GM12878 (cell line): ENCODE results near the gene NFASC. TPM values are rescaled to one million over a fixed set of nuclear protein-coding genes. Genes with fewer than 3 reads are reported as not detected.

Experiments
- ATAC-seq: fragments of 200-7000 bp; cut with Tn5 transposase; 3 replicates; pipeline ENCODE4 v1.9.1; 2020; ENCODE audit warnings: mild to moderate bottlenecking, moderate library complexity
- BruUV-seq: library from RNA; stranded (reverse); fragments of 400-500 nt; replicated peaks from 2 replicates; lab custom pipeline; 2021; lab: Mats Ljungman, UMichigan
- CTCF ChIA-PET: fragments of 300-600 bp; sonication (Branson Sonifier 250); formaldehyde crosslinking; extraction: SDS; loops from one replicate; lab custom pipeline; 2021; ENCODE audit warnings: inconsistent platforms; lab: Yijun Ruan, JAX
- POLR2A ChIA-PET: fragments of 350-600 bp; formaldehyde crosslinking; extraction: SDS; loops from one replicate; lab custom pipeline; 2021; ENCODE audit warnings: inconsistent platforms; lab: Charles Lee
- RAD21 ChIA-PET: fragments of 300-600 bp; sonication (Branson Sonifier 250); formaldehyde crosslinking; loops from one replicate; lab custom pipeline; 2023; ENCODE audit warnings: antibody characterized with exemption; ENCODE audit not compliant: unreplicated experiment; lab: Charles Lee
- SMC1A ChIA-PET: fragments of 300-600 bp; sonication (Branson Sonifier 250); formaldehyde crosslinking; loops from one replicate; lab custom pipeline; 2023; ENCODE audit not compliant: unreplicated experiment, uncharacterized antibody; lab: Charles Lee
- DNase-seq: peaks from one replicate; pipeline ENCODE4 v3.0.0-alpha.2; 2011; ENCODE audit warnings: low read depth, low spot score
- FAIRE-seq: peaks from 3 replicates; lab custom pipeline; 2011; peaks lifted over from hg19 to GRCh38; lab: Jason Lieb, UNC
- H2AFZ ChIP-seq: 2 replicates; pipeline ENCODE4 v1.6.0; 2011; ENCODE audit warnings: low read depth, low read length, control low read depth; ENCODE audit not compliant: control insufficient read depth
- H3K27ac ChIP-seq: 2 replicates; pipeline ENCODE4 v1.5.1; 2011; ENCODE audit warnings: control low read depth; ENCODE audit not compliant: control insufficient read depth, insufficient read depth
- H3K27me3 ChIP-seq, 2 experiments: replicated peaks in 1 of 2; 2 replicates each; pipeline versions ENCODE4 v1.6.0 to v1.6.1; 2011; ENCODE audit warnings: low read length in 1 of 2; ENCODE audit not compliant: control insufficient read depth in 2 of 2, insufficient read depth in 2 of 2
- H3K36me3 ChIP-seq, 2 experiments: 2 replicates each; pipeline ENCODE4 v1.5.1; 2011; ENCODE audit warnings: low read length in 1 of 2; ENCODE audit not compliant: control insufficient read depth in 2 of 2, insufficient read depth in 2 of 2
- H3K4me1 ChIP-seq: 2 replicates; pipeline ENCODE4 v1.6.1; 2011; ENCODE audit warnings: mild to moderate bottlenecking, low read length, moderate library complexity, mixed read lengths; ENCODE audit not compliant: control insufficient read depth, insufficient read depth
- H3K4me2 ChIP-seq: 2 replicates; pipeline ENCODE4 v1.6.0; 2011; ENCODE audit warnings: control low read depth; ENCODE audit not compliant: control insufficient read depth, insufficient read depth
- H3K4me3 ChIP-seq: fragments of 200-600 bp; sonication (generic); 2 replicates; pipeline ENCODE4 v1.5.1; 2016
- H3K79me2 ChIP-seq: 2 replicates; pipeline ENCODE4 v1.6.0; 2011; ENCODE audit warnings: low read length; ENCODE audit not compliant: control insufficient read depth, insufficient read depth
- H3K9ac ChIP-seq: 2 replicates; pipeline ENCODE4 v1.8.0; 2011; ENCODE audit warnings: low read length, control low read depth, mixed read lengths; ENCODE audit not compliant: control insufficient read depth, insufficient read depth
- H3K9me3 ChIP-seq: replicated peaks from 3 replicates; pipeline ENCODE4 v1.5.1; 2011; ENCODE audit warnings: mild to moderate bottlenecking, low read length; ENCODE audit not compliant: control insufficient read depth, insufficient read depth
- H4K20me1 ChIP-seq: 2 replicates; pipeline ENCODE4 v1.6.0; 2011; ENCODE audit not compliant: control insufficient read depth, insufficient read depth
- ASH2L ChIP-seq: fragments of 300-600, 200-600 bp; sonication (generic); IDR thresholded peaks from 2 replicates; pipeline ENCODE4 v1.6.1; 2017; ENCODE audit warnings: low read depth, mild to moderate bottlenecking, borderline replicate concordance
- IRF5 ChIP-seq: fragments of 450-650 bp; IDR thresholded peaks from 2 replicates; pipeline ENCODE4 v1.6.1; 2017; ENCODE audit warnings: borderline replicate concordance
- JUND ChIP-seq: IDR thresholded peaks from 2 replicates; pipeline ENCODE4 v1.6.1; 2012; ENCODE audit warnings: low read depth, mild to moderate bottlenecking, low read length, improper control_type of control experiment, moderate library complexity
- MEF2A ChIP-seq: IDR thresholded peaks from 2 replicates; pipeline ENCODE4 v1.6.1; 2011; ENCODE audit warnings: low read depth, mild to moderate bottlenecking, low read length, moderate library complexity; ENCODE audit not compliant: insufficient read depth
- MTA3 ChIP-seq: IDR thresholded peaks from 2 replicates; pipeline ENCODE4 v1.6.1; 2012; ENCODE audit warnings: low read length, inconsistent platforms, borderline replicate concordance
- NFYB ChIP-seq: IDR thresholded peaks from 2 replicates; pipeline ENCODE4 v1.6.1; 2011; ENCODE audit warnings: low read depth, mild to moderate bottlenecking, low read length, improper control_type of control experiment, moderate library complexity; ENCODE audit not compliant: insufficient read depth
- NRF1 ChIP-seq: conservative IDR thresholded peaks from 2 replicates; pipeline ENCODE4 v1.6.1; 2011; ENCODE audit warnings: mild to moderate bottlenecking, low read depth, low read length, improper control_type of control experiment
- PAX5 ChIP-seq: IDR thresholded peaks from 2 replicates; pipeline ENCODE4 v1.6.1; 2011; ENCODE audit warnings: low read depth, low read length, borderline replicate concordance
- SUPT20H ChIP-seq: IDR thresholded peaks from 2 replicates; pipeline ENCODE4 v1.6.1; 2011; ENCODE audit warnings: low read depth, mild to moderate bottlenecking, low read length, moderate library complexity, borderline replicate concordance; ENCODE audit not compliant: control insufficient read depth
- WGBS: methylation state at CpG from one replicate; pipeline ENCODE4 v1.1.6; 2016; ENCODE audit warnings: low lambda C conversion rate; ENCODE audit not compliant: insufficient replicate concordance, insufficient coverage; ENCODE audit errors: missing lambda C conversion rate; 5-methylcytosine and 5-hydroxymethylcytosine counted together
- in situ Hi-C: fragments of 300-500 bp; cut with MboI; formaldehyde crosslinking; loops from 9 replicates; pipeline ENCODE4 v1.14.3; 2018; ENCODE audit warnings: mixed read lengths
- intact Hi-C: fragments of 100-400 bp; cut with micrococcal nuclease; formaldehyde crosslinking; loops from one replicate; pipeline ENCODE4 v1.14.2; 2022; ENCODE audit not compliant: unreplicated experiment
- polyA plus RNA-seq, 11 experiments: library from polyadenylated mRNA; depleted of rRNA in 4 of 11; unstranded in 6 of 11; stranded (reverse) in 5 of 11; fragments of >200 nt; fragmentation: Nextera tagmentation in 4 of 11; fragmentation: Illumina TruSeq in 1 of 11; extraction: Ambion mirVana in 4 of 11; extraction: Trizol in 1 of 11; gene quantifications; 1 replicate in 1 of 11; 2 replicates in 10 of 11; pipeline versions ENCODE4 v1.2.1 to v1.2.3, GENCODE V29; 2011 to 2016; ENCODE audit warnings: inconsistent platforms in 2 of 11, missing spikeins in 2 of 11, low read depth in 1 of 11
- total RNA-seq, 4 experiments: library from RNA; depleted of rRNA in 3 of 4; stranded (reverse); fragments of >200 nt in 3 of 4; fragmentation: Illumina TruSeq in 1 of 4; extraction: Trizol in 1 of 4; gene quantifications; 2 replicates each; pipeline versions ENCODE4 v1.2.1 to v1.2.3, GENCODE V29; 2013 to 2021

The NFASC gene
- total and polyA plus RNA-seq, 10 of the 15 experiments (the other 5 are each of a cell fraction or from before 2014, with no cell fraction given): 0.04 to 0.31 (median 0.12) TPM; not detected in 4

GRCh38 chr1:204932573-204932909 lies 61.9 kb downstream of the NFASC start:
- ChIA-PET RAD21 (no interaction called here), CTCF (no interaction called here), SMC1A (no interaction called here), POLR2A (no interaction called here)
- no peaks in the 10 kb centered on the region for H3K4me1 ChIP-seq
- intact Hi-C loops (no loop called here), in situ Hi-C loops (no loop called here)
- no peak overlapping the region for H3K9ac ChIP-seq
- TF ChIP-seq JUND: no peak
- no peaks in the 10 kb centered on the region for H3K79me2 ChIP-seq
- H3K4me2 ChIP-seq: no peak overlapping the region
- BruUV-seq: no TSS peak
- ATAC-seq: no peak
- DNase-seq: no peak
- no peak for FAIRE-seq
- no peaks in the 10 kb centered on the region for H3K36me3 ChIP-seq
- WGBS: 44% methylated on average over 7 of the region's 7 CpGs
- H3K4me3 ChIP-seq: no peak overlapping the region
- H4K20me1 ChIP-seq: no peaks in the 10 kb centered on the region
- no peaks in the 10 kb centered on the region; a peak in 2 of 4 replicates for H3K27me3 ChIP-seq
- H3K27ac ChIP-seq: no peak overlapping the region
- H2AFZ ChIP-seq: no peak overlapping the region
- H3K9me3 ChIP-seq: no peaks in the 10 kb centered on the region

- TF ChIP-seq PAX5 (no peak), ASH2L (no peak), NRF1 (no peak), MTA3 (no peak), IRF5 (no peak), NFYB (no peak), SUPT20H (no peak), MEF2A (no peak)
- Histone ChIP-seq H4K20me1 (no peaks in the 10 kb centered on the region), H3K9me3 (no peaks in the 10 kb centered on the region), H3K4me2 (no peak overlapping the region), H3K79me2 (no peaks in the 10 kb centered on the region), H3K27me3 (no peaks in the 10 kb centered on the region; a peak in 3 of 4 replicates), H3K4me3 (no peak overlapping the region), H3K4me1 (no peaks in the 10 kb centered on the region), H2AFZ (no peak overlapping the region), H3K9ac (no peak overlapping the region), H3K27ac (no peak overlapping the region), H3K36me3 (no peaks in the 10 kb centered on the region)
- FAIRE-seq: no peak
- intact Hi-C loops (no loop called here), in situ Hi-C loops (no loop called here)
- no peak for DNase-seq
- RAD21 ChIA-PET: no interaction called here
- no TSS peak for BruUV-seq
- no peak for ATAC-seq
- WGBS: 65% methylated on average over 3 of the region's 3 CpGs
- CTCF ChIA-PET: interaction anchor here (1.1 kb wide), 1 partner anchor 126 kb away, joined by 3 read pairs; no protein-coding TSS in a partner anchor
- SMC1A ChIA-PET: no interaction called here
- POLR2A ChIA-PET: no interaction called here
Observed at GRCh38 chr1:204935155-204935554, 64.5 kb downstream of the NFASC start.
